Measurements from ENCODE around the gene CDHR2. TPM values are rescaled to one million over a fixed set of nuclear protein-coding genes. Genes with fewer than 3 reads are reported as not detected.

Gene CDHR2
- total RNA-seq, 1 experiment from 2014 or later, result 0.63 TPM

- TF ChIP-seq ZNF532 (CRISPR knock-in tag; IDR thresholded peaks at IDR 0.05; ENCODE audit: borderline replicate concordance), result no peak
- TF ChIP-seq GRHL2 (CRISPR knock-in tag; IDR thresholded peaks at IDR 0.05; ENCODE audit: insufficient replicate concordance, severe bottlenecking), result no peak
- TF ChIP-seq ZNF396 (CRISPR knock-in tag; IDR thresholded peaks at IDR 0.05; ENCODE audit: borderline replicate concordance), result no peak
- TF ChIP-seq HMGXB4 (CRISPR knock-in tag; IDR thresholded peaks at IDR 0.05), result no peak
- no peak for TF ChIP-seq CREB1 (CRISPR knock-in tag; IDR thresholded peaks at IDR 0.05)
Observed at GRCh38 chr5:176561259-176561658, 12.1 kb downstream of the CDHR2 start (continued).

GRCh38 chr5:176562189-176562588 lies 13.0 kb downstream of the CDHR2 start:
- Mint-ChIP-seq H3K4me1 (peaks cover 9% of the 10 kb centered on the region), H3K27ac (peak overlapping the region; percentile 42; the same call in 1 of the 2 replicates), H3K27me3 (ENCODE audit: low read depth) (no peaks in the 10 kb centered on the region), H3K36me3 (no peaks in the 10 kb centered on the region), H3K4me3 (no peak overlapping the region), H3K9me3 (peaks cover 7% of the 10 kb centered on the region)
- TF ChIP-seq ZNF138 (CRISPR knock-in tag; conservative IDR thresholded peaks at IDR 0.05), result no peak
- TF ChIP-seq ATF1 (CRISPR knock-in tag; IDR thresholded peaks at IDR 0.05), result no peak
- no peak for TF ChIP-seq ATF3 (CRISPR knock-in tag; conservative IDR thresholded peaks at IDR 0.05)
- TF ChIP-seq EMX1 (CRISPR knock-in tag; IDR thresholded peaks at IDR 0.05), result no peak
- ChIA-PET POLR2A (no interaction called here), CTCF (interaction anchor here (1.2 kb wide), 1 partner anchor 11 kb away, joined by 3 read pairs; no protein-coding TSS in a partner anchor)
- no peak for ATAC-seq
- DNase-seq (ENCODE audit: low spot score), result no peak

GRCh38 chr5:176564002-176564401 lies 14.9 kb downstream of the CDHR2 start:
- Mint-ChIP-seq H3K27ac (no peak overlapping the region), H3K4me1 (peaks cover 9% of the 10 kb centered on the region), H3K9me3 (peaks cover 7% of the 10 kb centered on the region), H3K4me3 (no peak overlapping the region), H3K27me3 (ENCODE audit: low read depth) (no peaks in the 10 kb centered on the region), H3K36me3 (no peaks in the 10 kb centered on the region)
- ChIA-PET POLR2A (no interaction called here), CTCF (interaction anchor here (0.8 kb wide), 1 partner anchor 15 kb away, joined by 3 read pairs; no protein-coding TSS in a partner anchor)
- no peak for DNase-seq (ENCODE audit: low spot score)
- TF ChIP-seq AR (CRISPR knock-in tag; IDR thresholded peaks at IDR 0.05) (no peak), ZNF671 (CRISPR knock-in tag; IDR thresholded peaks at IDR 0.05) (no peak), ESRRA (CRISPR knock-in tag; IDR thresholded peaks at IDR 0.05; ENCODE audit: borderline replicate concordance) (no peak), FOXK1 (CRISPR knock-in tag; IDR thresholded peaks at IDR 0.05) (no peak), ZBTB43 (CRISPR knock-in tag; IDR thresholded peaks at IDR 0.05) (no peak), IRF1 (CRISPR knock-in tag; IDR thresholded peaks at IDR 0.05) (no peak), NFYB (CRISPR knock-in tag; conservative IDR thresholded peaks at IDR 0.05; ENCODE audit: low read depth) (no peak), GTF2I (CRISPR knock-in tag; conservative IDR thresholded peaks at IDR 0.05) (no peak), ZNF423 (CRISPR knock-in tag; IDR thresholded peaks at IDR 0.05) (no peak), JAZF1 (CRISPR knock-in tag; IDR thresholded peaks at IDR 0.05) (no peak), FOXP1 (CRISPR knock-in tag; IDR thresholded peaks at IDR 0.05; ENCODE audit: borderline replicate concordance) (no peak), ATF1 (CRISPR knock-in tag; IDR thresholded peaks at IDR 0.05) (no peak)
- ATAC-seq, result no peak
